Measurements from ENCODE around the gene TMPRSS15. TPM values are rescaled to one million over a fixed set of nuclear protein-coding genes. Genes with fewer than 3 reads are reported as not detected.

TMPRSS15 gene
- total RNA-seq, 4 donors from 2014 or later = not detected

DNA sequence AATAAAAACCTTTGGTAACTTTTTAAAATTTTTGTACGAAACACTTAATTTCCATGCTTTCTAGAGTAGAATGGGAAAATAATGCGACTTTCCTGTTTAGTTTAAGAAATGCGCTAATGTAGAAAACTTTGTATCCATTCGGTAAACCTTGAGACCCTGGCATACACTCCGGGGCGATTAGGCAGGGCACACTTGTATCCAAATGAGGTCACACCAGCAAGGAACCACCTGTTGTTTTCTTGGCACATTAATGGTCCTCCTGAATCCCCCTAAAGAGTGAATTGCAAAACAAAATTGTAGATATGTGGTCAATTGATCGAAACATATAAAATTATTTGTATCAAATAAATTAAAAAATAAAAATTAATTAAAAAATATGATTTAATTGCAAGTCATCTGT lies 133.7 kb downstream of the TMPRSS15 start:
- Histone ChIP-seq H3K27ac (no peak overlapping the region), H3K4me1 (no peaks in the 10 kb centered on the region), H3K27me3 (no peaks in the 10 kb centered on the region), H3K9me3 (no peaks in the 10 kb centered on the region), H3K4me3 (no peak overlapping the region), H3K36me3 (no peaks in the 10 kb centered on the region)
- 90 to 94% methylated on average over 7 of the region's 7 CpGs for whole genome bisulfite sequencing, 2 donors (ENCODE audit: low coverage in 1 of 2)
- in situ Hi-C loops (cut with MboI; ENCODE audit: low pct_ligation_motif_present in 1 of 4, low pct_unique_long_range_greater_than_20kb in 1 of 4, low sequenced_read_pairs in 3 of 4) = no loop called here
- TF ChIP-seq POLR2A (IDR thresholded peaks at IDR 0.05) (no peak), POLR2AphosphoS5 (IDR thresholded peaks at IDR 0.05) (no peak), EP300 (IDR thresholded peaks at IDR 0.05; ENCODE audit: low read depth) (no peak)
- TF ChIP-seq, protein P1, sequence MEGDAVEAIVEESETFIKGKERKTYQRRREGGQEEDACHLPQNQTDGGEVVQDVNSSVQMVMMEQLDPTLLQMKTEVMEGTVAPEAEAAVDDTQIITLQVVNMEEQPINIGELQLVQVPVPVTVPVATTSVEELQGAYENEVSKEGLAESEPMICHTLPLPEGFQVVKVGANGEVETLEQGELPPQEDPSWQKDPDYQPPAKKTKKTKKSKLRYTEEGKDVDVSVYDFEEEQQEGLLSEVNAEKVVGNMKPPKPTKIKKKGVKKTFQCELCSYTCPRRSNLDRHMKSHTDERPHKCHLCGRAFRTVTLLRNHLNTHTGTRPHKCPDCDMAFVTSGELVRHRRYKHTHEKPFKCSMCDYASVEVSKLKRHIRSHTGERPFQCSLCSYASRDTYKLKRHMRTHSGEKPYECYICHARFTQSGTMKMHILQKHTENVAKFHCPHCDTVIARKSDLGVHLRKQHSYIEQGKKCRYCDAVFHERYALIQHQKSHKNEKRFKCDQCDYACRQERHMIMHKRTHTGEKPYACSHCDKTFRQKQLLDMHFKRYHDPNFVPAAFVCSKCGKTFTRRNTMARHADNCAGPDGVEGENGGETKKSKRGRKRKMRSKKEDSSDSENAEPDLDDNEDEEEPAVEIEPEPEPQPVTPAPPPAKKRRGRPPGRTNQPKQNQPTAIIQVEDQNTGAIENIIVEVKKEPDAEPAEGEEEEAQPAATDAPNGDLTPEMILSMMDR (IDR thresholded peaks at IDR 0.05) = no peak
- no peak for DNase-seq
- intact Hi-C loops (cut with DNase I; ENCODE audit: low total_unique reads) = no loop called here

DNA sequence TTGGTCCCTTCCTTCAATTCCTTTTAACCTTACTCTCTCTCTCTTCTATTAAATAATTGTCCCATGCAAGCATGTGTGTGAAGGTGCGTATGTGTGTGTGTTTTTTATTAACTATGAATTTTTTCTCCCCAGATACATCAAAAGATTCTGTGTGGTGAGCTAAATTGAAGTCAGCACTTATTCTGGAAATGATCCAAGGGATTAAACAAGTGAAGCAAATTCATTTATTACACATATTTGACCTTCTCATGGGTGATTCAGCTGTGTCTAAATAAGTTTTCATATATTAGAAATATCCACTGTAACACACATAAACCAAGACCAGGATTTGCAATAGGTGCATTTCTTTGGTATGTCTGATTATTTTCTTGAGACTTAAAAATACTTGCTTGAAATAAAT lies 134.7 kb downstream of the TMPRSS15 start:
- no peak for DNase-seq
- TF ChIP-seq EP300 (IDR thresholded peaks at IDR 0.05; ENCODE audit: low read depth) (no peak), POLR2AphosphoS5 (IDR thresholded peaks at IDR 0.05) (no peak), POLR2A (IDR thresholded peaks at IDR 0.05) (no peak)
- TF ChIP-seq, protein P1 (IDR thresholded peaks at IDR 0.05) = no peak
- Histone ChIP-seq H3K4me3 (no peak overlapping the region), H3K4me1 (no peaks in the 10 kb centered on the region), H3K9me3 (no peaks in the 10 kb centered on the region), H3K27me3 (no peaks in the 10 kb centered on the region), H3K27ac (no peak overlapping the region), H3K36me3 (no peaks in the 10 kb centered on the region)
- in situ Hi-C loops (cut with MboI; ENCODE audit: low pct_ligation_motif_present in 1 of 4, low pct_unique_long_range_greater_than_20kb in 1 of 4, low sequenced_read_pairs in 3 of 4) = no loop called here
- 89 to 93% methylated on average over 1 of the region's 1 CpG for WGBS, 2 donors (ENCODE audit: low coverage in 1 of 2)
- intact Hi-C loops (cut with DNase I; ENCODE audit: low total_unique reads) = no loop called here

DNA sequence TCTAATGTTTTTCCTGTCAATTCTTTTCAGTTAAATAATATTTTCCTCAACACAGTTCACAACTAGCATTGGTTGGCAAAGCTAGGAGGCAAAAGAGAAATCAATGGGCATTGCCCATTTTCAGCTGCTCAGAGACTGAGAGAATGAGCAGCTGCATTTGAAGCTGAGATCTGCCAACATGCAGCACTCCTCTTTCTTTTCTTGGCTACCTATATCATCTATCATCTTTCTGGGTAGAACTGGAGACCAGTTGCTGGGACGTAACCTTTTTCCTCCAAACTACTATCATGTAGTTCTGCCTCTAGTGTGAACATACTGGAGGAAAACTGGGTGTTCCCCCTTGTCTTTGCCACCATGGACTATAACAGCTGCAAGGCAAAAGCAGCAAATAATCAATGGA lies 136.1 kb downstream of the TMPRSS15 start:
- WGBS, 2 donors (ENCODE audit: low coverage in 1 of 2) = 60 to 96% methylated on average over 1 of the region's 1 CpG
- no peak overlapping the region for H3K27ac ChIP-seq
- no peaks in the 10 kb centered on the region for H3K36me3 ChIP-seq
- H3K9me3 ChIP-seq = no peaks in the 10 kb centered on the region
- no peak overlapping the region for H3K4me3 ChIP-seq
- no peaks in the 10 kb centered on the region for H3K4me1 ChIP-seq
- no peaks in the 10 kb centered on the region for H3K27me3 ChIP-seq
- in situ Hi-C loops (cut with MboI; ENCODE audit: low pct_ligation_motif_present in 1 of 4, low pct_unique_long_range_greater_than_20kb in 1 of 4, low sequenced_read_pairs in 3 of 4) (no loop called here), intact Hi-C loops (cut with DNase I; ENCODE audit: low total_unique reads) (no loop called here)
- DNase-seq = no peak
- TF ChIP-seq POLR2A (IDR thresholded peaks at IDR 0.05) (no peak), POLR2AphosphoS5 (IDR thresholded peaks at IDR 0.05) (no peak), EP300 (IDR thresholded peaks at IDR 0.05; ENCODE audit: low read depth) (no peak)
- TF ChIP-seq, protein P1 (IDR thresholded peaks at IDR 0.05) = no peak

DNA sequence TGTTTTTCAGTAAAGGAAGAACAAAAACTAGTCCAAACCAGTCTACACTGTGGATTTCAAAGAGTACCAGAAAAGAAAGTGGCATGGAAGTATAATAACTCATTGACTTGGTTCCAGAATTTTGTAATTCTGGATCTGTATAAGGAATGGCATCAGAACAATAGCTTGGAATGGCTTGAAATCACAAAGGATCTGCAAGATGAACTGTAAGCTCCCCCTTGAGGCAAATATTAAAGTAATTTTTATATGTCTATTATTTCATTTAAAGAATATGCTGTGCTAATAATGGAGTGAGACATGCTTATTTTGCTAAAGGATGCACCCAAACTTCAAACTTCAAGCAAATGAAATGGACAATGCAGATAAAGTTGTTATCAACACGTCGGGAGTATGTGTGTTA lies 137.6 kb downstream of the TMPRSS15 start:
- intact Hi-C loops (cut with DNase I; ENCODE audit: low total_unique reads) = no loop called here

More for the DNA sequence above, 137.6 kb downstream of the TMPRSS15 start:
- Histone ChIP-seq H3K36me3 (no peaks in the 10 kb centered on the region), H3K27ac (no peak overlapping the region), H3K4me1 (no peaks in the 10 kb centered on the region), H3K27me3 (no peaks in the 10 kb centered on the region), H3K4me3 (no peak overlapping the region), H3K9me3 (no peaks in the 10 kb centered on the region)
- in situ Hi-C loops (cut with MboI; ENCODE audit: low pct_ligation_motif_present in 1 of 4, low pct_unique_long_range_greater_than_20kb in 1 of 4, low sequenced_read_pairs in 3 of 4) = no loop called here
- TF ChIP-seq EP300 (IDR thresholded peaks at IDR 0.05; ENCODE audit: low read depth) = no peak
- no peak for TF ChIP-seq POLR2A (IDR thresholded peaks at IDR 0.05)
- TF ChIP-seq, protein P1 (IDR thresholded peaks at IDR 0.05) = no peak
- WGBS, 2 donors (ENCODE audit: low coverage in 1 of 2) = 85 to 89% methylated on average over 2 of the region's 2 CpGs
- DNase-seq = no peak
